Left ventricle myocardium superior (tissue), 1 donor: ENCODE data around the gene ZMYM4. TPM values are rescaled to one million over a fixed set of nuclear protein-coding genes. Genes with fewer than 3 reads are reported as not detected.
"Not testable (repeated sequence)": the region's sequence is repeated elsewhere in the genome, so short reads cannot be mapped to it uniquely, and the experiment has no call there.

Experiments used
- ATAC-seq: fragments of 200-7000 bp; cut with Tn5 transposase; one replicate; pipeline ENCODE4 v1.9.1; 2020; ENCODE audit warnings: mild to moderate bottlenecking, moderate library complexity
- DNase-seq: peaks from one replicate; pipeline ENCODE4 v3.0.0-alpha.2; 2020
- intact Hi-C: fragments of 100-400 bp; cut with micrococcal nuclease; formaldehyde crosslinking; loops from one replicate; pipeline ENCODE4 v1.11.0; 2022
- total RNA-seq: library from RNA; stranded (reverse); fragmentation: NEBNext Ultra II Directional; extraction: Animal tissue kit (Norgen Biotek cat#: 25700); gene quantifications from one replicate; pipeline ENCODE4 v1.2.1, GENCODE V29; 2021
- donor health status: DM: no; HTN: yes; CAD: no; lungs with severe emphysema.

The ZMYM4 gene
- total RNA-seq, 1 donor from 2014 or later, result 34.9 TPM

GRCh38 chr1:35316264-35316663 lies 47.8 kb downstream of the ZMYM4 start:
- intact Hi-C loops, result no loop called here
- ATAC-seq, result no peak

DNA sequence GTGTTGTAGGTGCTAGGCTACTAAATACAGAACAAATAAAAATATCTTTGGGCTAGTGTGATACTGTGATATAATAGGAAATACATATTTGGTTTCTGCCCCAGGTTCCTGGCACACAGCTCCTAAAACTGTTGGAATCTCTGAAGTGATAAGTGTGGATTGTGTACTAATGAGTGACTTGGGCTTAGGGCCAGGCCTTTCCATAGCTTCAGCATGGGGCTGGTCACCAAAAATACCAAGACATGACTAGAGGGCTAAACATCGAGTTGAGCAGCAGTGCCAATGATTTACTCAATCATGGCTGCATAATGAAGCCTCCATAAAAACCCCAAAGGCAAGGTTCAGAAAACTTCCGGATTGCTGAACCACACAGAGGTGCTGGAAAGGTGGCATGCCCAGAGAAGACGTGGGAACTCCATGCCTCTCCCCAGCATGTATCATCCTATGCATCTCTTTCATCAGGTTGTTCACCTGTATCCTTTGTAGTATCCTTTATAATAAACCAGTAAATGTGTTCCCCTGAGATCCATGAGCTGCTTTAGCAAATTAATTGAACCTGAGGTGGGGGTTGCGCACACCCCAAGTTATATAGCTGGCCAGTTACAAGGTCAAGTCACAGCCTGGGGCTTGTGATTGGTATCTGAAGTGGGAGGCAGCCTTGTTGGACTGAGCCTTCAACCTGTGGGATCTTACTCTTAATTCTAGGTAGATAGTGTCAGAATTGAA lies 51.6 kb downstream of the ZMYM4 start:
- peak; percentile 95 for ATAC-seq
- DNase-seq, result peak; percentile 41

More at GRCh38 chr1:35316264-35316663, 47.8 kb downstream of the ZMYM4 start:
- no peak for DNase-seq

DNA sequence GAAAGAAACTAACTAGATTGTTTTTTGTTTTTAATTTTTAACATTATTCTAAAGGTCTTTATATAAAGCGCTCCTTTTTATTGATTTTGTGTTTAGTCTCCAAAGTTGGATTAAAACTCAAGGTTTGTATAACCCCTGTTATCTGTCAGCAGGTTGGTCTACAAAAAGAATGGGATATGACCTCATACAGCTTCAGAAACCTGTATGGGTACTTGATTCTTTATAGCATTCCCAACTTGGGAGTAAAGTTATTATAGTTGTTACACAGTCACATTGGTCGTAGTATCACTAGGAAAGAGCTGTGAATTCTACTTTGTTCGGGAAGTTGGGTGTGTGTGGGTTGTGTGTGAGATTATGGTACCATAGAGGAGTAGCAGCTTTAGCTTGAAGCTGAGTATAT lies 52.4 kb downstream of the ZMYM4 start:
- peak; percentile 29 for ATAC-seq
- intact Hi-C loops, result no loop called here
- DNase-seq, result no peak

More for the DNA sequence above, 51.6 kb downstream of the ZMYM4 start:
- intact Hi-C loops, result no loop called here

GRCh38 chr1:35324486-35324885 lies 56.0 kb downstream of the ZMYM4 start:
- DNase-seq, result no peak
- intact Hi-C loops, result no loop called here
- no peak for ATAC-seq

DNA sequence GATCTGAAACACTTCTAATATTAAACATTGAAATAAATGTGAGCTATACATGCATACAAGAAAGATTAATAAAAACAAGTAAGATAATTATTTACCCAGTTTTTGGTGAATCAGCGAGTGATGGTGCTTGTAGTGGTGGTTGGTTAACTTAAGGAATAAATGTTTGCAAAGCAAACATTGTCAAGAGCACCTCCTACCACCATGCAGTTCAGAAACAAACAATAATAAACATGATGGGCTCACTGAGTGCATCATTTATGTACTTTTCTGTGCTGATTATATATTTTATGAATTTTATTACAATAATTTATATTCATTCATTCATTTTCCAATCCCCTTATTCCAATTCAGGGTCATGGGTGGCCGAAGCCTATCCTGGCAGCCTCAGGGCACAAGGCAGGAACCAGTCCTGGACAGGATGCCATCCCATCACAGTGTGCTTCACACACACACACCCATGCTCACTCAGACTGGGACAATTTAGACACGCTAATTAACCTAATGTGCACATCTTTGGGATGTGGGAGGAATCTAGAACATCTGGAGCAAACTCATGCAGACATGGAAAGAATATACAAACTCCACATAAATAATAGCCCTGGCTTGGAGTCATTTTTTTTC lies 57.8 kb downstream of the ZMYM4 start:
- ATAC-seq, result no peak

DNA sequence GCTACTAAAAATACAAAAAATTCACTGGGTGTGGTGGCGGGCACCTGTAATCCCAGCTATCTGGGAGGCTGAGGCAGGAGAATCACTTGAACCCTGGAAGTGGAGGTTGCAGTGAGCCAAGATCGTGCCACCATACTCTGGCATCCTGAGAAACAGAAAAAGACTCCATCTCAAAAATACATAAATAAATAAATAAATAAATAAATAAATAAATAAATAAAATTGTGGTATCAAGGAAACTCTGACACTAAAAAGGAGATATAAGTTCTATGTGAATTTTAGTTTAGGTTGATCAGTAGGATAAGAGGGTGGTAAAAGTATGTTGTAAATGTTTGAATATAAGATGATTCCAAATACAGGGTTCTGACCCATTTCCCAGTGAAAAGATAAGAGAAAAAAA lies 63.1 kb downstream of the ZMYM4 start:
- DNase-seq, ATAC-seq, intact Hi-C loops: not testable (repeated sequence)

More for the DNA sequence above, 57.8 kb downstream of the ZMYM4 start:
- intact Hi-C loops, result no loop called here
- DNase-seq, result no peak

DNA sequence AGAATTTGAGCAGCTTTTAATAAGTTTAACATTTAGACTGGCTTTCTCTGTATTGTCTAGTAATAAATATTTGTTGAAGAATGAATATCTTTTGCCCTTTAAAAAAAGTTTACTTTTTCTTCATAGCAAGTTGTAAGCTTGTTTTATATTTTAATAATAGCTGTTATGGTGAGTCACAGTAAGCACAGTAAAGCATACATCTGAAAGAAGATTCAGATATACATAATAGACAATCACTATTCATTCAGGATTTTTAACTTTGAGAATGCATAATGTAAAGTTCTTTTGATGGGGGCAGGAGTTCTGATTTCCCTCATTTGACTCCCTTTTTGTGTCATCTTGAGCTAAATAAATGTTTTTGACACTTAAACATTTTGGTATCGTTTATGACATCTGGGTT lies 66.0 kb downstream of the ZMYM4 start:
- no peak for ATAC-seq
- intact Hi-C loops, result no loop called here
- DNase-seq, result no peak

GRCh38 chr1:35340519-35340918 lies 72.0 kb downstream of the ZMYM4 start:
- intact Hi-C loops, result no loop called here
- ATAC-seq (no peak), DNase-seq (no peak)

GRCh38 chr1:35345439-35345981 lies 77.0 kb downstream of the ZMYM4 start:
- ATAC-seq (no peak), DNase-seq (no peak)
- intact Hi-C loops, result no loop called here

- peak; percentile 74 for ATAC-seq
- intact Hi-C loops, result no loop called here
- peak; percentile 40 for DNase-seq
These were observed 82.4 kb downstream of the ZMYM4 start for GRCh38 chr1:35350872-35351271.

DNA sequence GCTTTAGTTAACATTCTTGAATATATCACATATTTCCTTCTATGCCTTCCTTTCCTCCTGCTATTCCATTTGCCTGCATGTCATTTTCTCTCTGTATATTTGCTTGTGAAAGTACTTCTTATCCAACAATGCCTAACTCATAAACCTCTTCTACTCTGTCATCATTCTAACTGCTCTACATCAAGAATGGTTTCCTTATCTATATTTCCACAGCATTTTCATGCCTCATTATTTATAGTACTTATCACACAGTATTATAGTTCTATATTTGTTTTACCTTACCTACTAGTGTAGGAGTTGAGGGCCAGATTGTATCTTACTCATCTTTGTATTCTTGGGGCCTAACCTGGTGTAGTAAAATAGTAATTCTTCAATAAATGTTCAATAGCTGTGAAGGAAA lies 91.5 kb downstream of the ZMYM4 start:
- no peak for DNase-seq
- ATAC-seq, result peak; percentile 57
- intact Hi-C loops, result no loop called here

DNA sequence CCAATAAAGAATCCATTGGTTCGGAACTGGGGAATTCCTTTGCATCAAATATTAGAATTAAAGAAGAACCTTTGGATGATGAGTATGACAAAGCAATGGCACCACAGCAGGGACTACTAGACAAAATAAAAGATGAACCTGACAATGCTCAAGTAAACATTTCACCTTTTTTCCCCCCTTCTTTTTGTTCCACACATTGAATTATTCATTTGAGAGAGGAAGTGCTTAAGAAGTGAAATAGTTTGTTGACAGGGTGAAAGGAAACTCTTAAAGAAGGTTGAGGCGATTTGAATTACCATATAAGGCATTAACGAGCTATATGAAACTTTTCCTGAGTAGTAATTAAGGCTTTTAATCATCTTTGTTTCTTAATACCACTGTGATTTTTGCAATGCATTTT lies 93.1 kb downstream of the ZMYM4 start:
- ATAC-seq (no peak), DNase-seq (no peak)
- intact Hi-C loops, result no loop called here

DNA sequence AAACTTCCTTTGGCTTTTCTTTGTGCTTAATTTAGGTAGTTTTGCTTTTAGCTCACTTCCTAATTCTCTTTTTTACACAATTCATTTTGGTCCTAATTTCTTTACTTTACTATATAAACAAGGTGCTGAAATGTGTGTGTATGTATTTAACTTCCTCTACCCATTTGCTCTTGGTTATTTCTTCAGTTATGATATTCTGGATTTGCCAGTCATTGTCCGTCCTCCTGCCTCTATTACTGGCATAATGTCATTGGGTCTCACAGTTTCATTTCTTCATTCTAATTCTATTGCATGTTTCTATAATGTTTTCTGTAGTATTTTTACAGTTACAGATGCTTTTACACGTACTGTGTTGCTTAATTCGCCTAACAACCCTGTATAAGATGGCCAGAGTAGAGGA lies 96.2 kb downstream of the ZMYM4 start:
- intact Hi-C loops, result no loop called here
- ATAC-seq, result no peak
- no peak for DNase-seq

DNA sequence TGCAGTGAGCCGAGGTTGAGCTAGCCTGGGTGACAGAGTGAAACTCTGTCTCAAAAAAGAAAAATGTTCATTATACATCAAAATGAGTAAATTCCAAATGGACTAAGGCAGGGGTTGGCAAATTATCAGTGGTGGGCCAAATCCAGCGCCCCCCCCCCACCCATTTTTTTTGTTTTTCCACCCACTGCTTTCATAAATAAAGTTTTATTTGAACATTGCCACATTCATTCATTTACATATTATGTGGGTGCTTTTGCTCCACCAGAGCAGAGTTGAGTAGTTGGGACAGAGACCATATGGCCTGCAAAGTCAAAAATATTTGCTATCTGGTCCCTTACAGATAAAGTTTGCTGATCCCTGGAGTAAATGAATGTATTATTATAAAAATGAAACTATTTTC lies 99.4 kb downstream of the ZMYM4 start:
- ATAC-seq (no peak), DNase-seq (no peak)
- intact Hi-C loops, result no loop called here

GRCh38 chr1:35369922-35370671 lies 101.6 kb downstream of the ZMYM4 start:
- peak; percentile 84 for ATAC-seq
- intact Hi-C loops, result no loop called here
- peak; percentile 65 for DNase-seq

GRCh38 chr1:35371506-35371905 lies 103.0 kb downstream of the ZMYM4 start:
- no peak for ATAC-seq
- no peak for DNase-seq
- intact Hi-C loops, result no loop called here

DNA sequence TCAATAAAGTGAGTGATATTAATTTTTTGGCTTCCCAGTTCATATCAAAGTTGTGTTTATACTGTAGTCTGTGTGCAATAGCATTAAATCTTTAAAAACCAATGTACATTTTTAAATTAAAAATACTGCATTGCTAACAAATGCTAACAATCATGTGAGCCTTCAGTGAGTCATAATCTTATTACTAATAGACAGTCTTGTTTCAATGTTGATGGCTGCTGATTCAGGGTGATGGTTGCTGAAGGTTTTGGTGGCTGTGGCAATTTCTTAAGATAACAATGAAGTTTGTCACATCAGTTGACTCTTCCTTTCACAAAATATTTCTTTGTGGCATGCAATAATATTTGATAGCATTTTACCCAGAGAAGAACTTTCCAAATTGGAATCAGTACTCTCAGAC lies 109.0 kb downstream of the ZMYM4 start:
- no peak for ATAC-seq
- intact Hi-C loops, result no loop called here
- no peak for DNase-seq

DNA sequence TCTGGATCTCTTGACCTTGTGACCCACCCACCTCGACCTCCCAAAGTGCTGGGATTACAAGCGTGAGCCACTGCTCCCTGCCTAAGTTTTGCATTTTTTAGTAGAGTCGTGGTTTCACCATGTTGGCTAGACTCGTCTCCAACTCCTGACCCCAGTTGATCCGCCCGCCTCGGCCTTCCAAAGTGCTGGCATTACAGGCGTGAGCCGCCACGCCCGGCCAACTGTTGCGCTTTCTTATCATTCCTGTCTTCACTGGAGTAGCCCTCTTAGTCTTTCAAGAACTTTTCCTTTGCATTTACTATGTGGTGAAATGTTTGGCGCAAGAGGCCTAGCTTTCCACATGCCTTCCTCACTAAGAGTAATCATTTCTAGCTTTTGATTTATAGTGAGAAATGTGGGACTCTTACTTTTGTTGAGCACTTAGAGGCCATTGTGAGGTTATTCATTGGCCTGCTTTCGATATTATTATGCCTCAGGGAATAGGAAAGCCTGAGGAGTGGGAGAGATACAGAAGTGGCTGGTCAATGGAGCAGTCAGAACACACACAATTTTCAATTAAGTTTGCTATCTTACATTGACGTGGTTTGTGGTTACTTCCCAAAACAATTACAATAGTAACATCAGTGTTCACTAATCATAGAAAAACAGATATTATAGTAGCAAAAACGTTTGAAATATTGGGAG lies 111.0 kb downstream of the ZMYM4 start:
- intact Hi-C loops, result no loop called here
- ATAC-seq, result no peak
- DNase-seq, result no peak

GRCh38 chr1:35380111-35380510 lies 111.6 kb downstream of the ZMYM4 start:
- DNase-seq, intact Hi-C loops, ATAC-seq: not testable (repeated sequence)
